ENCODE measurements around the gene FAM107B.

GRCh38 chr10:14624600-14624999 lies 150.1 kb downstream of the FAM107B start:
- TF ChIP-seq POLR2A (IDR thresholded peaks at IDR 0.05) (no peak), CTCF (IDR thresholded peaks at IDR 0.05) (no peak), EP300 (IDR thresholded peaks at IDR 0.05) (no peak)
